Right lobe of liver (tissue), 4 donors: ENCODE results near the gene SORBS2.

ENCODE experiments used
- POLR2A ChIP-seq: fragments of 450-650 bp; IDR thresholded peaks from one replicate; pipeline ENCODE4 v1.6.1; 2017; ENCODE audit warnings: antibody characterized with exemption, mild to moderate bottlenecking
- TF ChIP-seq, protein P1 (sequence below), 4 donors: fragments of 200-600 bp in 3 of 4; fragments of 450-650 bp in 1 of 4; IDR thresholded peaks; one replicate each; pipeline versions ENCODE4 v1.5.1 to v1.8.0; 2016 to 2022; ENCODE audit warnings: antibody characterized with exemption in 4 of 4, mild to moderate bottlenecking in 2 of 4
- donor health status: DM: no; HTN: no; CAD: no.
- donor health status: DM: no; HTN: no; CAD: no.
- donor health status: DM: no; HTN: yes; CAD: no.

DNA sequence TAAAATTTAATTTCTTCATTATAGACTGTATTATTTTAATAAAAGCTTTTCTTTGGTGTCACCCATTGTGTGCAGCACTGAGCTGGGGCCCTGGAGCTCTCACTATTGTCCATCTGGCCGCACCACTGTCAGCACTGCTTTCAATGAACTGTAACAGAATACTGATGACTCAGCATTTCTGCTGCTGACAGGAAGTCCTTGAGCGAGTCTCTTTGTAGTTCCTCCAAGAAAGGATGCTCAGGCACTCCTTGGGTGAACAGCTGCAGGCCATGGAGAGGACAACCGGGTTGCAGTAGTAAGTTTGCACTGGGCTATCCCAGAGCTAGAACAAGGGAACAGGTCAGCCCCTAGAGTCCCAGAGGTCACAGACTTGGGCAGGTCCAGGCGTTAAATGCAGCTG lies 81.6 kb downstream of the SORBS2 start:
- TF ChIP-seq POLR2A: no peak
- TF ChIP-seq, protein P1, sequence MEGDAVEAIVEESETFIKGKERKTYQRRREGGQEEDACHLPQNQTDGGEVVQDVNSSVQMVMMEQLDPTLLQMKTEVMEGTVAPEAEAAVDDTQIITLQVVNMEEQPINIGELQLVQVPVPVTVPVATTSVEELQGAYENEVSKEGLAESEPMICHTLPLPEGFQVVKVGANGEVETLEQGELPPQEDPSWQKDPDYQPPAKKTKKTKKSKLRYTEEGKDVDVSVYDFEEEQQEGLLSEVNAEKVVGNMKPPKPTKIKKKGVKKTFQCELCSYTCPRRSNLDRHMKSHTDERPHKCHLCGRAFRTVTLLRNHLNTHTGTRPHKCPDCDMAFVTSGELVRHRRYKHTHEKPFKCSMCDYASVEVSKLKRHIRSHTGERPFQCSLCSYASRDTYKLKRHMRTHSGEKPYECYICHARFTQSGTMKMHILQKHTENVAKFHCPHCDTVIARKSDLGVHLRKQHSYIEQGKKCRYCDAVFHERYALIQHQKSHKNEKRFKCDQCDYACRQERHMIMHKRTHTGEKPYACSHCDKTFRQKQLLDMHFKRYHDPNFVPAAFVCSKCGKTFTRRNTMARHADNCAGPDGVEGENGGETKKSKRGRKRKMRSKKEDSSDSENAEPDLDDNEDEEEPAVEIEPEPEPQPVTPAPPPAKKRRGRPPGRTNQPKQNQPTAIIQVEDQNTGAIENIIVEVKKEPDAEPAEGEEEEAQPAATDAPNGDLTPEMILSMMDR (IDR thresholded peaks at IDR 0.05): no peak
